ENCODE measurements around the gene OR5H6.
"Not testable (repeated sequence)": the region's sequence is repeated elsewhere in the genome, so short reads cannot be mapped to it uniquely, and the experiment has no call there.

OR5H6 gene

DNA sequence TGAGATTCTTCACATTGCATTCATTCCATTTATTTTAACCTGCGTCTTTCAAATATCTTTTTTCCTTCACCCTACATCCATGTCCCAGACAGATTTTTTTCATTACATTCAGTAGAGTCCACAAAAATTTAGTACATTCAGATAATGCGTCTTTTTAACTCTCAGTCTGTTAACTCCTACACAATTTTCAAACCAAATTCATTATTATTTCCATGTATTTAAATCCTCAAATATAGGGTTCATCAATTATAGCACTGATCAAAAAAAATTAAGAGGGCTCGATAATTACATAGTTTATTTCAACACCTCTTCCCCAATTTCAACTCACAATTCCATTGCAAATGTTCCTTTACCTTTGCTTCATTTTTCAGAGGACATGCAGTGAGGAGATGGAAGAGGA is at the start of gene OR5H6:
Gene OR5H6 (plus strand): TSS at position 301 of the 400 bp plus-strand sequence. CDS start 89 bp downstream, at position 390.
- DNase-seq, result no peak

DNA sequence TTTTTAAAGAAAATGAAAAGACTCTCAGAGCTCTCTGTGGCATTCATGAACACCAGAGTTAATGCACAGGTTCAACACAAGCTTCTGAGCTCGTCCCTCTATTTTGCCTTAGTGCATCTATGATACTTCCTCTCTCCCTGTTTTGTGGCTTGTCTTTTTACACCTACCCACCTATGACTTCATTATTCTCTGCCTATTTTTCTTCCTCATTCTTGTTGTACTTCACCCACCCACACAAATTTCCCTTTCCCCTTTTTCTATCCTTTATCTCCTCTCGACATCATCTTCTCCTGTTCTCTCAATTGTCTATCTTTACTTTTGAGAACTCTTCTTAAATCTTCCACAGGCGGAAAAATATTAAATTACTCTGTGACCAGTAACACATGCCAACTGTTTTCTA is 49.0 kb upstream of the OR5H6 start:
- no peak for DNase-seq

DNA sequence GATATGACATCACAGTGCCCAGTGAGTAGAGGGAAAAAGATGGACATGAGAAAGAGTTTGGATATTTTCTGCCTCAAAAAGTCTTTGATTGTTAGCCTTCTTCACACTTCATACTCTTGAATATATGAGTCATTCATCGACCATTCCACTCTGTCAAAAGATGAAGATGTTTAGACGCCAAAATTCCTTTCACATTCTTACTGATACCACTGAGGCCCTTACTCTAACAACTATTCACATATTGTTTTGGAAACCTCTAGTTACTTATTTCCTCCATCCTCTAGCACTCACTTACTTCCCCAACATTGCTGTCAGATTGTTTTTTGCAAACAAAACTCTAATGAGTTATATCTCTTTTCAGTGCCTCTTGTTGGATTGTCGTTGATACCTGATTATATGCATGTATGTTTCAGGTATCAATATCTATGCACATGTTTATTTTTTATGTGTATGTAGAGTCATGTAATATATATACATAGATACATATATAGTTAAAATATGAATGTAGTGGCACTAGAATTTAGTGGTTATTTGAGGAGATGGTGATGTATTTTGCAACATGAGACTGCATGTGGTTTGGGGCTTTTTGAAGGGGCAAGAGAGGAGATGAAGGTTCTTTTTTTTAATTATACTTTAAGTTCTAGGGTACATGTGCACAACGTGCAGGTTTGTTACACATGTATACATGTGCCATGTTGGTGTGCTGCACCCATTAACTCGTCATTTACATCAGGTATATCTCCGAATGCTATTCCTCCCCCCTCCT is 40.0 kb upstream of the OR5H6 start:
- no peak for DNase-seq

DNA sequence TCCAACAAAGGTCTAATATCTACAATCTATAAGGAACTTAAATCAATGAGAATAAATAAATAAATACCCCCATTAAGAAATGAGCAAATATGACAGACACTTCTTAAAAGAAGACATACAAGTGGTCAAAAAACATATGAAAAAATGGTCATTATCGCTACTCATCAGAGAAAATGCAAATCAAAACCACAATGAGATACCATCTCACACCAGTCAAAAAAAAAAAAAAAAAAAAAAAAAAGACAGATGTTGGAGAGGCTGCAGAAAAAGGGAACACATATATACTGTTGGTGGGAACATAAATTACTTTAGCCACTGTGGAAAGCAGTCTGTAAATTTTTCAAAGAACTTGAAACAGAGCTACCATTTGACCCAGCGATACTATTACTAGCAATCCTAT is 31.6 kb upstream of the OR5H6 start:
- no peak for DNase-seq

GRCh38 chr3:98233468-98233867 is 30.6 kb upstream of the OR5H6 start:
- DNase-seq, result no peak

DNA sequence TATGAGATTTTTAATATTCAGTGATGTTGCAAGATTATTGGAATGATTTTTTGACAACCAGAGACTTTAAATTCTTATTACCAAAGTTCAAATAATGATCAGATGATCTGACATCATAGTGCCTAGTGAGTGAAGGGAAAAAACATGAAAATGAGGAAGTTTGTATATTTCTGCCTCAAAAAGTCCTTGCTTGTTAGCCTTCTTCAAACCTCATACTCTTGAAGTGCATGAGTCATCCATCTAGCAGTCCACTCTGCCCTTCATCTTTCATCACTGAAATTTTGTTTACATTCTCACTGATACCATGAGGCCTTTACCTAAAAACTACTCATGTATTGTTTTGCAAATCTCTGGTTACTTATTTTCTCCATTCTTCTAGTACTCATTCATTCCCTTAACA is 23.9 kb upstream of the OR5H6 start:
- no peak for DNase-seq

DNA sequence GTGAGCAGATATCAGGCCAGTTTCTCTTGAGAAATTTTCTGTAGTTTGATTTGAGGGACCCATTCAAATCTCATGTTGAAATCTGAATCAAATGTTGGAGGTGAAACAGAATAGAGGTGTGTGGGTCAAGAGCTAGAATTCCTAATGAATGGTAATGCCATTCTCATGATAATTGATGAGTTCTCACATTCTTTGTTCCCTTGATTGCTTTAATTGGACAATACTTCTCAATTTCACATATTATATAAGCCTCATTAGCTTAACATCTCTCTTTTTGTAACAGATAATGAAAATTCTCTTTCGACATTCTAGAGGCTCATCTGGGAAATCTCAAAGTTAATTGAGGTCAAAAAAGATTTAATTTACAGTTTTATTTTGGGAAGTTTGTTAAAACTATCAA is 21.9 kb upstream of the OR5H6 start:
- DNase-seq, result no peak

DNA sequence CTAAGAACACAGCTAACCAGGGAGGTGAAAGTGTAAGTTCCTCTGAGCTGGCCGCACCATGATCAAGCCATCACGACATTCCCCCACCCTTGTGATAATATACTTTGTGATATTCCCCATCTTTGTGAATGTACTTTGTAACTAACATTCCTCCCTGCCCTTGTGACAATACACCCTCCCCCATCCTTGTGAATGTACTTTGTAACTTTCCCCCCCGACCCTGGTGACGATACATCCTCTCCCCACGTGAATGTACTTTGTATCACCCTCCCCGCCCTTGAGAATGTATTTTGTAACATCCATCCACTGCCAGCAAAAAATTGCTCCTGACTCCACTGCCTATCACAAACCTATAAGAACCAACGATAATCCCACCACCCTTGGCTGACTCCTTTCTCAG is 20.2 kb upstream of the OR5H6 start:
- no peak for DNase-seq

- no peak for DNase-seq
These were observed 17.9 kb upstream of the OR5H6 start for GRCh38 chr3:98246142-98246541.

- DNase-seq, result not testable (repeated sequence)
These were observed 8.0 kb upstream of the OR5H6 start for GRCh38 chr3:98256026-98256425.

DNA sequence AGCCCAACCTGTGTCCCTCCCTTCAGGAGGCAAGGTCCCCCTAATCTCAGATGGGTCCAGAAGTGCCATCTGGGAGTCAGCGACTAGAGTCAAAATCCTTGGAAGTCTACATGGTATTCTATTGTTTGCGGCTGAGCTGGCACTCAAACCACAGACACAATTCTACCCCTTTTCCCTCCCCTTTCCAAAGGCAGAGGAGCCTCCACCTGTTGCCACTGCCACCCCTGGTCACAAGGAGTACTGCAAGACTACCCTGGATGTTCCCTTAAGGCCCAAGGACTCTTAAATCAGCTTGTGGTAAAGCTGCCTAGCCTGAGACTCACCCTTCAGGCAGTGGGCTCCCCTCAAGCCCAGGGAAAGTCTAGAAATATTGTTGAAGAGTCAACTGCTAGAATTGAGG is 4.3 kb upstream of the OR5H6 start:
- DNase-seq, result no peak

DNA sequence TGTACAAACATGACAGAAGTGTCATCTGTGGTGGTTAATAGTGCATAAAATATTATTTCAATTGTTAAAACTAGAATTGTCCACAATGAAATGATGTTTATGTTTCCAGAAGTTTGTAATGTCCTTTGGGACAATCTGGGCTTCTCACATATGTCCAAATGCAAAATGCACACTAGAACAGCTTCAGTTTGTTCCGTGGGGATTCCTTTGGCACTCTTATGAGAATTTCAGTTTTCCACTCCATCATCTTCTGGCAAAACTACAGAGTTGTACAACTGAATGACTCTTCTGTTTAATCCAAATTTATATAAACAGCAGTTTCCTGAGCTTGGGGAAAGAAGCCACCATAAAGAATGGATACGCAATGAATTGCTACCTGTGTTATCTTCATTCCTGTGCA is 2.0 kb upstream of the OR5H6 start:
- no peak for DNase-seq

GRCh38 chr3:98269846-98270245 is 5.8 kb downstream of the OR5H6 start:
- no peak for DNase-seq

DNA sequence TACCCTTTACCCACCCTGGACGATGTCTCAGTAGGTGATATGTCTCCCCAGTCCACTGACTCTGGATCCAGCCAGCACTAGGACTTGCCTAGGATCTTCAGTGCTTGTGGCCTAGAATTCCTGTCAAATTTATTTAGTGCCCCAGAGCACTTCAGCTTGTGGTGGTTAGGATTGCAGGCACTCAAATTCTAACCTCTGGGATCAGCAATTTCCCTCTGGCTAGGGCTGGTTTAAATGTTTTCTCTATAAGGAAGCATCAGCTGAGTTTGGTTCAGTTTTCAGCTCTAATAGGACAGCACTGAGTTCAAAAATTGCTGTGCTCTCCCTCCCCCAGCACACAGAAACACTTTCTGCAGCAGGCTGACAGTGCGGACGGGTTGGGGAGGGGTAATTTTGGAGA is 8.1 kb downstream of the OR5H6 start:
- no peak for DNase-seq

GRCh38 chr3:98274914-98275313 is 10.9 kb downstream of the OR5H6 start:
- DNase-seq, result no peak

DNA sequence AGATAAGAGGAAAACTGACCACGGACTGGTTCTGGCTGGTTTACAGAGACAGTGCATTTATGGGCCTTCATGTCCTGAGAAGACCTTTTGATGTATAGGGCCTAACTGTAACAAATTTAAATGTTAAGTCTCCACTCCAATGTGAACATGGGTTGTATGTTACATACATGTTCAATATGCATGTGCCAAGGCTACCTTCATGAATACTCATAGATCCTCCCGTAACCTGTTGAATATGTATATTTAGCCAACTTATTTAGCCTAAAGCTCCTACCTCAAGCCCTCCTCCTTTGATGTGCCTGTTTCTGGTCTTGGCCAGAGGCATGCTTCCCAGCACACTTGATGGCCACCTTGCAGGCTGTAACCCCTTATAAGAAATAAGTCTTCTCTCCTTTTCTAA is 18.2 kb downstream of the OR5H6 start, which contains the start of gene OR5H2:
Gene OR5H2 (plus strand): TSS at position 301 of the 400 bp plus-strand sequence. CDS start 398 bp downstream, outside the sequence.
- no peak for DNase-seq

DNA sequence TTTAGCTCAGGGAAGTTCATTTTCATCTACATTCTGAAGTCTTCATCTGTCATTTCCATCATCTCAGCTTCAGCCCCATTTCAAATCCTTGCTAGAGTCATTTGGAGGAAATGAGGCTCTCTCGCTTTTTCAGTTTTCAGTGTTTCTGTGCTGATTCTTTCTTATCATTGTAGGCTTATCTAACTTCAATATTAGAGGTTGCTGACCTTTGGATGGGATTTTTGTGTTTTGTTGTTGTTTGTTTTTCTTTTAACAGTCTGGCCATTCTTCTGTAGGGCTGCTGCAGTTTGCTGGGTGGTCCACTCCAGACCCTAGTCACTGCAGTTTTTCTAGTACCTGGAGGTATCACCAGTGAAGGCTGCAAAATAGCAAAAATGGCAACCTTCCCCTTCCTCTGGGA is 26.9 kb downstream of the OR5H6 start:
- DNase-seq, result no peak

DNA sequence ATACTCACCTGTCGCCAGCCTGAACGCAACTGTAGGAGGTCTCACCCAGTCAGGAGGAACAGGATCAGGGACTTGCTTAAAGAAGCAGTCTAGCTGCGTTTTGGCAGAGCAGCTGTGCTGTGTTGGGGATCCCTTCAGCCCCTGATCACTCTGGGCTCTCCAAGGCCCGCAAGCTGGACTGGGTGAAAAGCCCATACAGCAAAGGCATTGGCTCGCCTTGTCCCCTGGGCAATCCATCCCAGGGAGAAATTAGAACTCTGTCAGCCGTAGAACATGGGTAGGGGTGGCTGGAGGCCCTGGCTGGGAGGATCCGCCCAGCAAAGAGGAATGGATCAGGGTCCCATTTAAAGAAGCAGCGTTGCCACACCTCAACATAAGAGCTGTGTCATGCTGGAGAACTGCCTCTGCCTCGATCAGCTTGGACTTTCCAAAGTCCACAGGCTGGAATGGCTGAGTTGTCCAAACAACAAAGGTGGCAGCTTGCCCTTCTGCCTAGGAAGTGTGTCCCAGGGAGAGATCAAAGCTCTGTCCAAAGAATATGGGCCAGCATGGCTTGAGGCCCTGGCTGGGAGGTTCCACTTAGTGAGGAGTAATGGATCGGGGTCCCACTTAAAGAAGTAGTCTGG is 27.4 kb downstream of the OR5H6 start:
- DNase-seq, result no peak
